ENCODE data around the gene DLL3.

The DLL3 gene

DNA sequence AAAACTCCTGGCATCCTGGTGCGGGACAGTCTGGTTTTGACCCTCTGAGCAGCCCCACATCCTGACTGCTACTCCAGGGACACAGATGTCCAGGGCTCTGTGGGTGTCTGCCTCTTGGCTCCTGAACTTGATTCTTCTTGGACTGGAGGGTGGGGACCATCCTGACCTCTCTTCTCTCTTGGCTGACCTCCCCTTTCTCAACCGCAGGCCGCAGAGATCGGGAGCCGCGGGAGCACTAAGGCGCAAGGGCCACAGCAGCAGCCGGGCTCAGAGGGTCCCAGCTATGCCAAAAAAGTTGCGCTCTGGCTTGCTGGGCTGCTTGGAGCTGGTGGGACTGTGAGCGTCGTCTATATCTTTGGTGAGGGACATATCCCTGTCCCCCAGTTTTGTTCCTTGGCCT lies 17.1 kb upstream of the DLL3 start:
- no peak for DNase-seq (ENCODE audit: low read depth)

DNA sequence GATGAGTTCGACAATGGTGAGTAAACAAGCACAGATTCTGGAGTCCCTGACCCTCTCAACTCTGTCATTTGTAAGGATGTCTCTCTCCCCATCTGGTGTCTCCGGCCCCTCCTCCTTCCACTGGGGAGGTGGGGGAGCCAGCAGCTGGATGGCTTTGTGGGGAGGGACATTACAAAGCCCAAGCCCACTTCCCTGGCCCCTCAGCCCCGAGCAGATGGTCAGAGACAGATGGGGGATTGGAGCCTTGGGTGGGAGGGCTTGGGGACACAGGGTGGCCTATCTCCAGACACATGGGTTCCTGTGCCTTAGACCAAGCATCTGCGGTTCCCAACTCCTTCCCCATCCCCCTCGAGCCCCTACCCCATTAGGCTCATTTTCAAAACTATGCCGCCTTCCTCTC lies 15.6 kb upstream of the DLL3 start:
- DNase-seq (ENCODE audit: low read depth) = no peak

DNA sequence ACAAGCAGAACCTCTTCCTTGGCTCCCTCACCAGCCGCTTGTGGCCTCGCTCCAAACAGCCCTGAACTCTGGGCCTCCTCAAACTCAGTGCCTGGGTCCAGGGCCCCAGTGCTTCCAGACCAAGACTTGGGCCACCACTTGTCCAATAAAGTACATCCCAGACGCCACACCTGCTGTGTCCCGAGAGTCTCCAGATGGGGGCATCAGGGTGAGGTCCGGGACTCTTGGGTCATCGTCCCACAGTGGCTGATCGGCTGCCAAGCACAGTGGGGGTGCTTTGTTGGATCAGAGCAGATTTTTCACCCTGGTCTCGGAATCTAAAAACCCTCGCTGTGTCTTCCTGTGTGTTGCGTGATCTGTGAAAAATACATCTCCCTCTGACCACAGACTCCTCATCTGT lies 9.0 kb upstream of the DLL3 start:
- no peak for DNase-seq (ENCODE audit: low read depth)

DNA sequence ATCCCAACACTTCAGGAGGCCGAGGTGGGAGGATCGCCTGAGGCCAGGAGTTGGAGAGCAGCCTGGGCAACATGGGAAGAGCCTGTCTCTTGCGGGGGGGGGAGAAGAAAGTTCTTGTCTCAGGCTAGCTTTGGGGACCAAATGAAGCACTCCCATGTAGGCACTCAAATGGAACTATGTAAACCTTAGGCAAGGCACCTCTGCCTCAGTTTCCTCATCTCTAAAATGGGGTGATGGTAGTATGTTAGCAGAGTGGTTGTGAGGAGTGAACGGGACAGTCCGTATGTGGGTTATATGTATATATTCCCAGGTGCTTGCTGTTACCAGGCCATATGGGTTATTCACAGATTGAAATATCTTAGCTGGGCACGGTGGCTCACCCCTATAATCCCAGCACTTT lies 6.5 kb upstream of the DLL3 start:
- DNase-seq (ENCODE audit: low read depth) = no peak

- DNase-seq (ENCODE audit: low read depth) = no peak
Observed at GRCh38 chr19:39492788-39493187, 6.0 kb upstream of the DLL3 start.

DNA sequence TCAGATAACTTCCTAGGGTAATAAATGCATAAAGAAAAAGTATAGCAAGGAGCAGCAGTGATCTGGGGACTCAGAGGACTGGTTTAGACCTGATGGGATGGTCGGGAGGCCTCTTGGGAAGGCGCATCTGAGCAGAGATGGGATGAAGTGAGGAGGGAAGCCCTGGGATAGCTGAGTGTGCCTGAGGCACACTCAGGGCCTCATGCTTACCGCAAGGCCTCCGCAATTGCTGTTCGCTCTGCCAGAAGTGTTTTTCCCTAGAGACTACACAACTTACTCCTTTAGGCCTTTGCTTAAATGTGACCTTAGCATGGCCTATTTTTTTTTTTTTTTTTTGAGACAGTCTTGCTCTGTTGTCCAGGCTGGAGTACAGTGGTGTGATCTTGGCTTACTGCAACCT lies 4.1 kb upstream of the DLL3 start:
- DNase-seq (ENCODE audit: low read depth) = no peak

GRCh38 chr19:39496063-39496462 lies 2.7 kb upstream of the DLL3 start:
- no peak for DNase-seq (ENCODE audit: low read depth)

GRCh38 chr19:39497701-39497995 lies 1.1 kb upstream of the DLL3 start:
- DNase-seq (ENCODE audit: low read depth) = no peak

GRCh38 chr19:39497996-39498797 lies 550 bp upstream of the DLL3 start:
- DNase-seq (ENCODE audit: low read depth) = no peak

DNA sequence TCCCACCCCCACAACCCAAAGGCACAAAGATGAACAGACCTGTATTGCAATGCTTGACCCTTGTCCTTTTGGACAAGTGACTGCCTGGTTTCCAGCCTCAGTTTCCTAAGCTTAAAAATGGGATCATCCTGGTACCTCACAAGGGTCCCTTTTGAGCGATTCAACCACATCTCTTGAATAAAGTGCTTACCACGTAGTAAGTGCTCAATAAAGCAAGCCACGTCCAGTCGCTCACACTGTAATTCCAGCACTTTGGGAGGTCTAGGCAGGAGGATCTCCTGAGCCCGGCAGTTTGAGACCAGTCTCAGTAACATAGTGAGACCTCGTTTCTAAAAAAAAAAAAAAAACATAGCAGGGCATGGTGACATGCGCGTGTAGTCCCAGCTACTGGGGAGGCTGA lies 1.2 kb downstream of the DLL3 start:
- DNase-seq (ENCODE audit: low read depth) = no peak

DNA sequence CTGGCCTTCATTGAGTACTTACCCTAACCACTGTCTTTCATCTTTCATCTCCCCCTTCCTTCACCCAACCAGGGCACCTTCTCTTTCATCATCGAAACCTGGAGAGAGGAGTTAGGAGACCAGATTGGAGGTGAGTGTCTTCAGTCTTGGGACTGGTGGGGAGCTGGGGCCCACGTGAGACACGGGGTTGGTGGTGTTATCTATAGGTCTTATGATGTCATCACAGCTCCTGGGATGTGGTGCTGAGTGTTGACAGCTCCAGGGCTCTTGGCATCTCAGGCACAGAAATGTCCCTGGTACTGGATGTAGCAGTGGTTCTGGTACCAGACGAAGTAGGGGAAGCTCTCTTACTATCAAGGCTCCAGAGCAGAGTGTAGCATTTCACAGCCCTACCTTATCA lies 1.8 kb downstream of the DLL3 start:
- no peak for DNase-seq (ENCODE audit: low read depth)

- no peak for DNase-seq (ENCODE audit: low read depth)
Observed at GRCh38 chr19:39501340-39501739, 2.6 kb downstream of the DLL3 start.

- DNase-seq (ENCODE audit: low read depth) = peak; percentile 71
Observed at GRCh38 chr19:39502640-39503417, 4.1 kb downstream of the DLL3 start.

GRCh38 chr19:39506598-39506943 lies 7.8 kb downstream of the DLL3 start:
- no peak for DNase-seq (ENCODE audit: low read depth)

DNA sequence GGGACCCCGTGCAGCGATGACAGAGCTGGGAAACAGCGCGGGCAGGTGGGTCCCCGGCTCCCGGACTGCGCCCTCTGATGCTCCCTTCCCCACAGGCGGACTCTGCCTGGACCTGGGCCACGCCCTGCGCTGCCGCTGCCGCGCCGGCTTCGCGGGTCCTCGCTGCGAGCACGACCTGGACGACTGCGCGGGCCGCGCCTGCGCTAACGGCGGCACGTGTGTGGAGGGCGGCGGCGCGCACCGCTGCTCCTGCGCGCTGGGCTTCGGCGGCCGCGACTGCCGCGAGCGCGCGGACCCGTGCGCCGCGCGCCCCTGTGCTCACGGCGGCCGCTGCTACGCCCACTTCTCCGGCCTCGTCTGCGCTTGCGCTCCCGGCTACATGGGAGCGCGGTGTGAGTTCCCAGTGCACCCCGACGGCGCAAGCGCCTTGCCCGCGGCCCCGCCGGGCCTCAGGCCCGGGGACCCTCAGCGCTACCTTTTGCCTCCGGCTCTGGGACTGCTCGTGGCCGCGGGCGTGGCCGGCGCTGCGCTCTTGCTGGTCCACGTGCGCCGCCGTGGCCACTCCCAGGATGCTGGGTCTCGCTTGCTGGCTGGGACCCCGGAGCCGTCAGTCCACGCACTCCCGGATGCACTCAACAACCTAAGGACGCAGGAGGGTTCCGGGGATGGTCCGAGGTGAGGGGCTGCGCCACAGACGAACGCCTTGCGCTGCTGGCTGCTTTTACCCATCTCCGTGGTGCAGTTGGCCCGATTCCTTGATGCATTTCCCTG lies 8.4 kb downstream of the DLL3 start:
- peak; percentile 34 for DNase-seq (ENCODE audit: low read depth)

DNA sequence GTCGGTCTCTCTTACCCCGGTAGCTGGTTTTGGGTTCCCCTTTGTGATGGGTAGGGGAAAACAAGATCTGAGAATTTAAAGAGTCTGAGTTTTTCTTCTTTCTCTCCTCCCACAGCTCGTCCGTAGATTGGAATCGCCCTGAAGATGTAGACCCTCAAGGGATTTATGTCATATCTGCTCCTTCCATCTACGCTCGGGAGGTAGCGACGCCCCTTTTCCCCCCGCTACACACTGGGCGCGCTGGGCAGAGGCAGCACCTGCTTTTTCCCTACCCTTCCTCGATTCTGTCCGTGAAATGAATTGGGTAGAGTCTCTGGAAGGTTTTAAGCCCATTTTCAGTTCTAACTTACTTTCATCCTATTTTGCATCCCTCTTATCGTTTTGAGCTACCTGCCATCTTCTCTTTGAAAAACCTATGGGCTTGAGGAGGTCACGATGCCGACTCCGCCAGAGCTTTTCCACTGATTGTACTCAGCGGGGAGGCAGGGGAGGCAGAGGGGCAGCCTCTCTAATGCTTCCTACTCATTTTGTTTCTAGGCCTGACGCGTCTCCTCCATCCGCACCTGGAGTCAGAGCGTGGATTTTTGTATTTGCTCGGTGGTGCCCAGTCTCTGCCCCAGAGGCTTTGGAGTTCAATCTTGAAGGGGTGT lies 9.1 kb downstream of the DLL3 start:
- DNase-seq (ENCODE audit: low read depth) = no peak

- no peak for DNase-seq (ENCODE audit: low read depth)
Observed at GRCh38 chr19:39508629-39509028, 9.9 kb downstream of the DLL3 start.

GRCh38 chr19:39509233-39509632 lies 10.5 kb downstream of the DLL3 start:
- no peak for DNase-seq (ENCODE audit: low read depth)

- DNase-seq (ENCODE audit: low read depth) = no peak
Observed at GRCh38 chr19:39512988-39513387, 14.2 kb downstream of the DLL3 start.

DNA sequence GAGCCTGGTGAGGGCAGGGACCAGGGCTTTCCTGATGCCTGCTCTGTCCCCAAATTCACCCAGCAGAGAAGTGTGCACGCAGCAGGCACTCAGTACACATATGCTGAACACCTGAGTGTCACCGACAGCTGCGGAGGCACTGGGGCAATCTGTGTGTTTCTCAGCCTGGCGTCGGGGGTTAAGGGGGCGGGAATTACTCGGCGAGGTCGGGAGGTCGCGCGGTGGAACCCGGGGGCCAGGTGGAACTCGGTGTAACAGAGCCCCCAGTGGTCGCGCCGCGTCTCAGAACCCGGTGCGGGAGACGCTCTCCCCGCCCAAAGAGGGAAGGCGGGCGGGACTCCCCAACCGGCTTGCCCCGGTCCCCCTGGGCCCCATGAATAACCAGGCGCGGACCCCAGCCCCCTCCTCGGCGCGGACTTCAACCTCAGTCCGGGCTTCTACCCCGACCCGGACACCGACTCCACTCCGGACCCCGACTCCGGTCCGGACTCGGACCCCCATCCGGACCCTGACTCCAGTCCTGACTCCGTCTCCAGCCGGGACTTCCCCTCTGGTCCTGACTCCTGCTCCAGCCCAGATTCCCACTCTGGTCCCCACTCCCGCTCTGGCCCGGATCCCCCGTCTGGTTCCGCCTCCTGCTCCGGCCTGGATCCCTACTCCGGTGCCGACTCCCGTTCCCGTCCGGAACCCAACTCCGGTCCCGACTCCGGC lies 16.2 kb downstream of the DLL3 start, which contains the start of gene SELENOV:
SELENOV (plus strand) TSS at position 300 of the 711 bp plus-strand sequence; CDS start at position 374, 74 bp downstream.
- DNase-seq (ENCODE audit: low read depth) = no peak

DNA sequence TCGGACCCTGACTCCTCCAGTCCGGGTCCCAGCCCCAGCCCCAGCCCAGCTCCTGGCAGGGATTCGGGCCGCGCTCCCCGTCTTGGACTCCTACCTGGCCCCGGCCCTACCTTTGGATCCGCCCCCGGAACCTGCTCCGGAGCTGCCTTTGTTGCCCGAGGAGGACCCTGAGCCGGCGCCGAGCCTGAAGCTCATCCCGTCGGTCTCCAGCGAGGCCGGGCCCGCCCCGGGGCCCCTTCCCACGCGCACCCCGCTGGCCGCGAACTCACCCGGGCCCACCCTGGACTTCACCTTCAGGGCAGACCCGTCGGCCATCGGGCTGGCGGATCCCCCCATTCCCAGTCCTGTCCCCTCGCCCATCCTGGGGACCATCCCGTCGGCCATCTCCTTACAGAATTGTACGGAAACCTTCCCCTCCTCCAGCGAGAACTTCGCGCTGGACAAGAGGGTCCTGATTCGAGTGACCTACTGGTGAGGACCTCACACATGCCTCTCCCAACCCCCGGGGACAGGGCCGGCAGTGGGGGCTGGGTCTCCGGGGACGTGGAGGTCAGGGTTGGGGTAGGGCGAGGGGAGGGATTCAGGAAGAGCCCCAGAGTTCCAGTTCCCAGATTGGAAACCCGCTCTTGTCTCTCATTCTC lies 16.9 kb downstream of the DLL3 start:
- no peak for DNase-seq (ENCODE audit: low read depth)

All from activated T-helper 9 cell treated with anti-CD3 and anti-CD28 coated beads, Interleukin-2, amount 50 U/mL, for 16 hours (primary cell).